ENCODE data around the gene NTSR1. TPM values are rescaled to one million over a fixed set of nuclear protein-coding genes. Genes with fewer than 3 reads are reported as not detected.

NTSR1 gene
- total RNA-seq, 1 experiment from 2014 or later: 15.9 TPM

DNA sequence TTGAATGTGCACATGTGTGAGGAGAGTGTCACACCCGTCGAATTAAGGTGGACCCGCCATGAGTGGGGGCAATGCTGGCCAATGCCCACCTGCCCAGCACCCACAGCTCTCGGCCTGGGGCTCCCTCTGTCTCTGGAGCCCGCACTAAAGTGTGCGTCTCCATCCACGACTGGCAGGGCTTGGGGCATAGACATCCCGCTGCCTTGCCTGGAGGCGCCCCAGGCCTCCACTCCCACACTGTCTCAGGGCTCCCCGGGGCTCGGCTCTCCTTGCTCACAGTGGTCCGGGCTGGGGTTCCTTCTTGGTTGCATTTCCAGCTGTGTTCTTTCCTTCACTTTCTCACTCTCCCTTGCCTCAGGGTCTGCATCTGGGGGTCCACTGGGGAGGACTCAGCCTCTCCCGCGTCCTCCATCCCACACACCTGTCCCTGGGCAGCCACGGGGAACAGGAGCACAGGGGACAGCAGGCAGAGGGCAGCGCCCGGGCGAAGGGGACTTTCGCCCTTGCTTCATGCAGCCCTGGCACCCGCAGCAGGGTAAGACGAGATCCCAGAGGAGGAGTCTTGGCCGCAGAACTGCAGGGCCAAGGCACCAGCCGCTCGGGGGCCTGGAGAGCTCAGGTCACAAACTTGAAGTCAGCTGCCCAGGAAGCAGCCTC, 67.5 kb downstream of the NTSR1 start:
- no peak for DNase-seq (ENCODE audit: low spot score)
- no peaks in the 10 kb centered on the region for H3K36me3 ChIP-seq (ENCODE audit: insufficient read depth, low read length, poor library complexity, severe bottlenecking)
- no peaks in the 10 kb centered on the region for H3K27me3 ChIP-seq (replicated peaks; ENCODE audit: insufficient read depth, low read depth, low read length, poor library complexity)
- ChIA-PET CTCF (no interaction called here), POLR2A (ENCODE audit: low non-redundant PET) (no interaction called here)
- BruUV-seq (replicated peaks): TSS peak; percentile 44
- H3K4me3 ChIP-seq (ENCODE audit: low read depth, low read length, poor library complexity, severe bottlenecking): peak overlapping the region; percentile 18
- peaks cover 50% of the 10 kb centered on the region for H3K4me1 ChIP-seq (ENCODE audit: insufficient read depth, low read length, poor library complexity, severe bottlenecking)
- intact Hi-C loops (cut with micrococcal nuclease; ENCODE audit: unreplicated experiment): no loop called here
- TF ChIP-seq EZH2 (IDR thresholded peaks at IDR 0.05; ENCODE audit: borderline replicate concordance, low read depth, low read length, poor library complexity, severe bottlenecking) (no peak), CTCF (conservative IDR thresholded peaks at IDR 0.05; ENCODE audit: low read depth, low read length) (no peak)
- H3K9me3 ChIP-seq (ENCODE audit: low read depth, low read length, poor library complexity, severe bottlenecking): no peaks in the 10 kb centered on the region
- H3K27ac ChIP-seq (ENCODE audit: low read depth, low read length, poor library complexity, severe bottlenecking): peak overlapping the region; percentile 95

DNA sequence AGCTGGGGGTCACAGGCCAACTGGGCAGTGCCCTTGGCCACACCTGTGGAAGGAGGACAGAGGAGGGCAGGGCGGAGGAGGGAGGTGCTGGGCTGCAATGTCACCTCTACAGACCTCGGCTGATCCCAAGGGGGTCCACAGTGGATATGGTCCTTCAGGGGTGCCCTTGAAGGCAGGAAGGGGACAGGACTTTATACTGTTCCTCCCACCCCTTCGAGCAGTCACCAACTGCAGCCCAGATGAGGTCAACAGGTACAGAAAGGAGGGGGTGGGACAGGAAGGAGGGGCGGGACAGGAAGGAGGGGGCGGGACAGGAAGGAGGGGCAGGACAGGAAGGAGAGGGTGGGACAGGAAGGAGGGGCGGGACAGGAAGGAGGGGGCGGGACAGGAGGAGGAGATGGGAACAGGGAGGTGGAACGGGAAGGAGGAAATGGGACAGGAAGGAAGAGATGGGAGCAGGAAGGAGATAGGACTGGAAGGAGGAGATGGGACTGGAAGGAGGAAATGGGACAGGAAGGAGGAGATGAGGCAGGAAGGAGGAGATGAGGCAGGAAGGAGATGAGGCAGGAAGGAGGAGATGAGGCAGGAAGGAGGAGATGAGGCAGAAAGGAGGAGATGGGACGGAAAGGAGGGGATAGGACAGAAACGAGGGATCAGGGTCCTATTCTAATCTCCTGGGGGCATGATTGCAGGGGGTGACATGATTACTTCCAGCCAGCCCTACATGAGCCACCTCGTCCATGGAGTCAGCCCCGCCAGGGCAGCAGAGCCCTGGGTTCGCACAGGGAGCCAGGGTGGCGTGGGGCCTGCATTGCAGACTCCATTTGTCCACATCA, 68.3 kb downstream of the NTSR1 start:
- POLR2A ChIA-PET (ENCODE audit: low non-redundant PET): no interaction called here
- H3K4me1 ChIP-seq (ENCODE audit: insufficient read depth, low read length, poor library complexity, severe bottlenecking): peaks cover 44% of the 10 kb centered on the region
- no TSS peak for BruUV-seq (replicated peaks)

DNA sequence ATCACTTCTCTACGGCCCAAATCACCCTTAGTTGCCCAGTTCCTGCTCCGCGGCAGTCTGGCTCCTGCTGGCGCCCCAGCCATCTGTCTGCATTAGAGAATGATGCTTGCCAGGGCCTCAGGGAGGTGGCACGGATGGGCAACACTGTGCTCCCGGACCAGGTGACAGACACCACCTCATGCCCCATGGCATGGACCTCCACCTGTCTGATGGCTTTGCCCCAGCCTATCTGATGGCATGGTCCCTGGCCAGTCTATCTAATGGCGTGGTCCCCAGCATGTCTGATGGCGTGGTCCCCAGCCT, 68.8 kb downstream of the NTSR1 start:
- ChIA-PET CTCF (no interaction called here), POLR2A (ENCODE audit: low non-redundant PET) (no interaction called here)
- Histone ChIP-seq H3K27me3 (replicated peaks; ENCODE audit: insufficient read depth, low read depth, low read length, poor library complexity) (no peaks in the 10 kb centered on the region), H3K36me3 (ENCODE audit: insufficient read depth, low read length, poor library complexity, severe bottlenecking) (no peaks in the 10 kb centered on the region), H3K9me3 (ENCODE audit: low read depth, low read length, poor library complexity, severe bottlenecking) (no peaks in the 10 kb centered on the region), H3K4me3 (ENCODE audit: low read depth, low read length, poor library complexity, severe bottlenecking) (no peak overlapping the region), H3K4me1 (ENCODE audit: insufficient read depth, low read length, poor library complexity, severe bottlenecking) (peaks cover 47% of the 10 kb centered on the region), H3K27ac (ENCODE audit: low read depth, low read length, poor library complexity, severe bottlenecking) (peak overlapping the region; percentile 78)
- BruUV-seq (replicated peaks): no TSS peak
- DNase-seq (ENCODE audit: low spot score): no peak
- intact Hi-C loops (cut with micrococcal nuclease; ENCODE audit: unreplicated experiment): no loop called here
- TF ChIP-seq CTCF (conservative IDR thresholded peaks at IDR 0.05; ENCODE audit: low read depth, low read length) (no peak), EZH2 (IDR thresholded peaks at IDR 0.05; ENCODE audit: borderline replicate concordance, low read depth, low read length, poor library complexity, severe bottlenecking) (no peak)

More for the DNA sequence above, 68.3 kb downstream of the NTSR1 start:
- TF ChIP-seq CTCF (conservative IDR thresholded peaks at IDR 0.05; ENCODE audit: low read depth, low read length) (no peak), EZH2 (IDR thresholded peaks at IDR 0.05; ENCODE audit: borderline replicate concordance, low read depth, low read length, poor library complexity, severe bottlenecking) (no peak)
- CTCF ChIA-PET: no interaction called here
- no peaks in the 10 kb centered on the region for H3K36me3 ChIP-seq (ENCODE audit: insufficient read depth, low read length, poor library complexity, severe bottlenecking)
- no peaks in the 10 kb centered on the region for H3K9me3 ChIP-seq (ENCODE audit: low read depth, low read length, poor library complexity, severe bottlenecking)
- no peaks in the 10 kb centered on the region for H3K27me3 ChIP-seq (replicated peaks; ENCODE audit: insufficient read depth, low read depth, low read length, poor library complexity)
- peak overlapping the region; percentile 95 for H3K27ac ChIP-seq (ENCODE audit: low read depth, low read length, poor library complexity, severe bottlenecking)
- peak; percentile 81 for DNase-seq (ENCODE audit: low spot score)
- intact Hi-C loops (cut with micrococcal nuclease; ENCODE audit: unreplicated experiment): no loop called here
- peak overlapping the region; percentile 18 for H3K4me3 ChIP-seq (ENCODE audit: low read depth, low read length, poor library complexity, severe bottlenecking)
